Right cardiac atrium (tissue), 5 donors: Measurements from ENCODE around the gene TBC1D22A. TPM values are rescaled to one million over a fixed set of nuclear protein-coding genes. Genes with fewer than 3 reads are reported as not detected.

Experiments used
- ATAC-seq, 2 donors: fragments of 200-7000 bp; cut with Tn5 transposase; one replicate each; pipeline versions ENCODE4 v1.8.0 to v1.9.1; 2020; ENCODE audit warnings: moderate library complexity in 2 of 2, mild to moderate bottlenecking in 1 of 2
- DNase-seq, 3 donors: peaks; one replicate each; pipeline ENCODE4 v3.0.0-alpha.2; 2020
- H3K27ac ChIP-seq: one replicate; pipeline ENCODE4 v1.5.1; 2013; ENCODE audit warnings: mild to moderate bottlenecking, low read length, control low read depth, moderate library complexity
- H3K27me3 ChIP-seq: one replicate; pipeline ENCODE4 v1.6.1; 2013; ENCODE audit not compliant: control insufficient read depth, insufficient read depth
- H3K4me1 ChIP-seq: one replicate; pipeline ENCODE4 v1.6.1; 2013; ENCODE audit warnings: low read length; ENCODE audit not compliant: control insufficient read depth, insufficient read depth
- H3K4me3 ChIP-seq: one replicate; pipeline ENCODE4 v1.5.1; 2013; ENCODE audit warnings: low read length, control low read depth
- H3K9me3 ChIP-seq: one replicate; pipeline ENCODE4 v1.6.1; 2013; ENCODE audit warnings: low read length; ENCODE audit not compliant: control insufficient read depth
- WGBS: extraction: QIAGEN DNeasy Blood & Tissue Kit; methylation state at CpG from one replicate; pipeline ENCODE4 v1.1.7; 2013; 5-methylcytosine and 5-hydroxymethylcytosine counted together
- intact Hi-C, 4 donors: fragments of 100-400 bp; cut with DNase I; formaldehyde crosslinking; loops; one replicate each; pipeline versions ENCODE4 v1.11.0 to v1.14.0; 2022 to 2023
- polyA plus RNA-seq: library from polyadenylated mRNA; stranded (reverse); fragments of 200-250 nt; gene quantifications from one replicate; pipeline ENCODE4 v1.2.3, GENCODE V29; 2013
- total RNA-seq, 4 donors: library from RNA; stranded (reverse); fragmentation: NEBNext Ultra II Directional; extraction: Animal tissue kit (Norgen Biotek cat#: 25700); gene quantifications; one replicate each; pipeline ENCODE4 v1.2.1, GENCODE V29; 2021
- donor health status: healthy with polysubstance abuse.
- donor health status: DM: no; HTN: yes; CAD: no.
- donor health status: DM: no; HTN: no; CAD: no.
- donor health status: DM: no; HTN: yes; CAD: no; lungs with severe emphysema.
- donor health status: DM: yes; HTN: yes; CAD: no.

Gene TBC1D22A
- total and polyA plus RNA-seq, 5 donors, result 12.0 to 17.3 (median 15.7) TPM

DNA sequence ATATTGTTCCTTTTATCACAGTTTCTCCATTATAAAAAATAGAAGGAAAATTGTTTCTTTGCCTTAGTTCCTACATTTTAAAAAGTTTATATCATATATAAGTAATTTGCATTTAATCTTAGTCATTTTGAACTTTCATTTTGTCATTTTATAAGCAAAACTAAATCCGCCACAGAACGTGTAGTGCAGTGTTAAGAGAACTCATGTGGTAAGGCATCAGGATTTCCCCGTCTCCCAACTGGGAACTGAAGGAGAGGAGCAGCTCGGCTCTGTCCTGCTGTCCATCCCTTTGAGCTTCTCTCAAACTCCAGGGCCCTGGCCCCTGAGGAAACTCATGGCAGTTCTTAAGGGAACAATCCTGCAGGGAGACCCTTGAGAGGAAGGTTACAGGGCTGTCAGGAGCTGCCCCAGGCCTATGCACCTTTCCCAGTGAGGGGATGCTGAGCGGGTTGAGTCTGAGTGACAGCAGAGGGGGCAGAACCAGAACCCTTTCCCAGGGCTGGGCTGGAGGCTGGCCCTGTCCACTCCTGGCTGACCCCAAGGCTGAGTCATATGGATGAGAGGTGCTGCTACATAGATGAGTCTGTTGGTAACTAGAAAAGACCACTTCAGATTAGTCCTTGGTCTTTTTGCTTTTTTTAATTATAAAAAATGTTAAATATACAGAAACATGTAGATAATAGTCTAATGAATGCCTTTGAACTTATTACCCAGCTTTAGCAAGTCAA lies 333.1 kb downstream of the TBC1D22A start:
- intact Hi-C loops, result no loop called here
- no peak for ATAC-seq

DNA sequence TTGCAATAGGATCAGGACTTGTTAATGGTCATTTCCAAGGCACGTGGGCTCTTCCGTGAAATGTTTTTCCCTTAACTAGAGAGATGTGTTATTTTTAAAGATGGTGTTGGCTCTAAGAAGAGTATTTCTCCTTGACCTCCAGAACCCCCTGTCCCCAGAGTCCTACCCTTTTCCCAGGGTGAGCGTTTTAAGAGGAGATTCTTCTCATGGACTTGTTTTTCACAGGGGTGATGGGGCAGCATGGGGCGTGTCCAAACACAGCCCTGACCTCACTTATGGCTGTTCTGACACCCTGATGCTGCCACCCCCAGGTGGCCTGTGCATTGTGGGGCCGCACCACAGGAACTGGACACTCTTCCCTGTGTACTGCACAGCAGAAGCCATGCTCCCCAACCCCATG lies 335.7 kb downstream of the TBC1D22A start:
- ATAC-seq, result no peak
- Histone ChIP-seq H3K9me3 (no peaks in the 10 kb centered on the region), H3K4me3 (no peak overlapping the region), H3K27ac (no peak overlapping the region), H3K27me3 (no peaks in the 10 kb centered on the region), H3K4me1 (no peaks in the 10 kb centered on the region)
- DNase-seq, result no peak
- WGBS, result 85% methylated on average over 5 of the region's 5 CpGs
- intact Hi-C loops, result no loop called here

More for the DNA sequence above, 333.1 kb downstream of the TBC1D22A start:
- Histone ChIP-seq H3K27me3 (no peaks in the 10 kb centered on the region), H3K27ac (no peak overlapping the region), H3K4me3 (no peak overlapping the region), H3K9me3 (no peaks in the 10 kb centered on the region), H3K4me1 (no peaks in the 10 kb centered on the region)
- 92% methylated on average over 5 of the region's 5 CpGs for WGBS
- no peak for DNase-seq

DNA sequence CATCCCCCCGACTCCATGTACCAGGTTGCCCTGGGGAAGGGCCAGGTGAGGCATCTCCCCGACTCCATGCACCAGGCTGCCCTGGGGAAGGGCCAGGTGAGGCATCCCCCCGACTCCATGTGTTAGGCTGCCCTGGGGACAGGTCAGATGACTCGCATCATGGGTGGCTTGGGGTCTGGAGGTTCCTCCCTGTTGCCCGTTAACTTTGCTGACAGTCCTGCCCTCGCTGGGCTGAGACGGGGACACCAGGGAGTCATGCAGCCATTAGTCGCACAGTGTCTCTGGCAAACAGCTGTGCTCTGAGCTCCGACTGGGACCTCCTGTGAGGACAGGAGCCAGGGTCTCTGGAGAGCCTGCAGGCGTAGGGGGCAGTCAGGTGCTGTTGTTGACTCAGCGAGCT lies 336.1 kb downstream of the TBC1D22A start:
- WGBS, result 94% methylated on average over 11 of the region's 11 CpGs
- intact Hi-C loops, result no loop called here

DNA sequence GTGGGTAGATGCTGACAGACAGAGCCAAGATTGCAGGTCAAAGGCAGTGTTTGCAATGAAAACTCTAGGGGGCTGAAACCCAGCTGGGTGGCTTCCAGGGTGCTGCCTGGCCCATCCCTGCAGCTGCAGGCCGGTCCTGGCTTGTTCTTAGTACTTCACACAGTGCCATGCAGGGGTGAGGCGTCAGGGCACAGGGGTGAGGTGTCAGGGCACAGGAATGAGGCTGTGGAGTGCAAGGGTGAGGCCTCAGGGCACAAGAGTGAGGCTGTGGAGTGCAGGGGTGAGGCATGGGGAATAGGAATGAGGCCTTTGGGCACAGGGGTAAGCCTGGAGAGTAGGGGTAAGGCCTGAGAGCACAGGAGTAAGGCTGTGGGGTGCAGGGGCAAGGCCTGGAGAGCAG lies 337.6 kb downstream of the TBC1D22A start:
- Histone ChIP-seq H3K4me1 (no peaks in the 10 kb centered on the region), H3K9me3 (no peaks in the 10 kb centered on the region), H3K27me3 (no peaks in the 10 kb centered on the region), H3K27ac (no peak overlapping the region), H3K4me3 (no peak overlapping the region)
- intact Hi-C loops, result no loop called here
- 88% methylated on average over 2 of the region's 2 CpGs for WGBS
- DNase-seq (no peak), ATAC-seq (no peak)

More for the DNA sequence above, 336.1 kb downstream of the TBC1D22A start:
- H3K27me3 ChIP-seq, result no peaks in the 10 kb centered on the region
- ATAC-seq (no peak), DNase-seq (no peak)
- H3K4me1 ChIP-seq, result no peaks in the 10 kb centered on the region
- H3K27ac ChIP-seq, result no peak overlapping the region
- H3K4me3 ChIP-seq, result no peak overlapping the region
- no peaks in the 10 kb centered on the region for H3K9me3 ChIP-seq

DNA sequence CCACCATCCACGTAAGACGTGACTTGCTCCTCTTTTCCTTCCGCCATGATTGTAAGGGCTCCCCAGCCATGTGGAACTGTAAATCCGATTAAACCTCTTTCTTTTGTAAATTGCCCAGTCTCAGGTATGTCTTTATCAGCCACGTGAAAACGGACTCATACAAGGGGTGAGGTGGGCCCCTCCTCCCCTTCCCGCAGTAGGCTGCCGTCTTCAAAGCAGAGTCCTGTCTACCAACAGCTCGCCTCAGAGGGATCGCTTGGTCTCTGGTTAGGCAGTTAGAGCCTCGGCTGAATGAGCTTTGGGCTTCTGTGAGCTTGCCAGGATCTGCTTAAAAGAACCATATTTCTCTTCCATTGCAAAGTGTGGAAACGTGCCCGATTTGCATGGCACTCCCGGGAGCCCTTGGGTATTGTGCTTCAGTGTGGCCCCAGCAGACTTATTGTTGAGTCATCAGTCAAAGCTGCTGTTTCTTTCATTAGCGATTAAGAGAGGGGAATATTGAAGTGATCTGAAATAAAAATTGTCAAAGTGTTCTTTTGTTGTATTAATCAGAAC lies 338.3 kb downstream of the TBC1D22A start:
- Histone ChIP-seq H3K4me3 (no peak overlapping the region), H3K9me3 (no peaks in the 10 kb centered on the region), H3K27ac (no peak overlapping the region), H3K4me1 (no peaks in the 10 kb centered on the region), H3K27me3 (no peaks in the 10 kb centered on the region)
- WGBS, result 91% methylated on average over 15 of the region's 15 CpGs
- DNase-seq, result no peak
- intact Hi-C loops, result no loop called here
- no peak for ATAC-seq

DNA sequence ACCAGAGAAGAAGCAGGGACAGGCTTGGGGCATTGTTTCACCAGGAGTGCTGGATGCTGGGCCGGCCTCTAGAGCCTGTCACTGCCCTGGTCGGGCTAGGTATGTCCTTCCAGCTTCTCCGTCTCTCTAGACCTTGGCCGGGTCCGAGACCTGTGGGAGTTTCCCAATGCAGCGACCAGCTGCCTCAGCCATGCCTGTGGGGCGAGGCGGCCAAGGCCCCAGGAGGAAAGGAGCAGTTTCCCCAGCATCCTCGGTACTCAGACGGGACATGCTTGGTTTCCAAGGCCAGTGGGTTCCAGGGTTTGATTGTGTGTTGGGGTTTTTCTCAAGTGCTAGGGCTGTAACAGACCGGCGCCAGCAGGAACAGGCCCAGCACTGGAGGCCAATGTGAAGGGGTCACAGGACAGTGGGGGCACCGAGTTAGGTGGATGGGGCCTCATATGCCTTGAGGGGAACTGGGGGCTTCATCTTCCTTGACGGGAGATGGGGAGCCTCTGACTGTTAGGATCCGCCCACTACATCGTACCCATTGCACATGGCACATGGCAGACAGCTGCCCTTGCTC lies 339.0 kb downstream of the TBC1D22A start:
- Histone ChIP-seq H3K9me3 (no peaks in the 10 kb centered on the region), H3K4me1 (no peaks in the 10 kb centered on the region), H3K27ac (no peak overlapping the region), H3K27me3 (no peaks in the 10 kb centered on the region), H3K4me3 (no peak overlapping the region)
- intact Hi-C loops, result no loop called here
- DNase-seq, result no peak
- ATAC-seq, result no peak
- WGBS, result 96% methylated on average over 16 of the region's 16 CpGs

DNA sequence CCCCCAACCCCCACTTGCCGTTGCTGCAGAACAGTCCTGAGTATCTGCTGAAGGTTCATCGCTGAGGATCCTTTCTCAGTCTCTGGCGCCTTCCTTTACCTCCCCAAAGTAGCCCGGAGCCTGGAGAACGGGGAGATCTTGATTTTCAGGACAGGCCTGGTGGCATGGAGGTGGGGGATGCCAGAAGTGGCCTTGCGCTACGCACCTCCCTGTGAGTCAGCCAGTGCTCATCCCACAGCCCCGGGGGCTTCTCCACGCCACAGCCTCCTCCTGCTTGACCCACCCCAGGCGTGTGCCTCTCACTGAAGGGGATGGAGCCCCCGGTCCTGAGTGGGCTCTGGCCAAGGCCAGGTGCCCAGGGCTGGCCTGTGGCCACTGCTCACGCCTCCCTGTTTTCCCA lies 339.6 kb downstream of the TBC1D22A start:
- no peak overlapping the region for H3K27ac ChIP-seq
- no peaks in the 10 kb centered on the region for H3K4me1 ChIP-seq
- no peak for ATAC-seq
- H3K9me3 ChIP-seq, result no peaks in the 10 kb centered on the region
- intact Hi-C loops, result no loop called here
- no peaks in the 10 kb centered on the region for H3K27me3 ChIP-seq
- 95% methylated on average over 12 of the region's 12 CpGs for WGBS
- H3K4me3 ChIP-seq, result no peak overlapping the region
- DNase-seq, result no peak

DNA sequence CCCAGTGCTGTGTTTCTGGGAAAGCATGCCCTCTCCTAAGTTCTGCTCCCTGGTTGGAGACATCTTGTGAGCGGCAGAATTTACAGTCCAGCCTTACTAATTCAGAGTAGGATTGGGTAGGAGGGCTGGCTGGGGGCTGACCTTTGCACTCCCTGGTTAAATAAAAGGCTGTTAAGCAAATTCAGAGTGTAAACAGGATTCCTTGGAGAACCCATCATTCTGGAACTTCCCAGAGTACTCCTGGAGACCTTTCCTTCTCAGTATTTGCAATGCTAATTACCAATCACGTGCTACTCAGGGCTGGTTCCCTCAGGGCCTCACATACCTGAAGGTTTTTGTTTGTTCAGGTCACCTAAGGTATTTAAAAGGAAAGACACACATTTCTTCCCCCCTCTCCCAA lies 340.2 kb downstream of the TBC1D22A start:
- Histone ChIP-seq H3K27ac (no peak overlapping the region), H3K4me1 (no peaks in the 10 kb centered on the region), H3K9me3 (no peaks in the 10 kb centered on the region), H3K4me3 (no peak overlapping the region), H3K27me3 (no peaks in the 10 kb centered on the region)
- intact Hi-C loops, result no loop called here
- DNase-seq (no peak), ATAC-seq (no peak)
- 70% methylated on average over 2 of the region's 2 CpGs for WGBS

DNA sequence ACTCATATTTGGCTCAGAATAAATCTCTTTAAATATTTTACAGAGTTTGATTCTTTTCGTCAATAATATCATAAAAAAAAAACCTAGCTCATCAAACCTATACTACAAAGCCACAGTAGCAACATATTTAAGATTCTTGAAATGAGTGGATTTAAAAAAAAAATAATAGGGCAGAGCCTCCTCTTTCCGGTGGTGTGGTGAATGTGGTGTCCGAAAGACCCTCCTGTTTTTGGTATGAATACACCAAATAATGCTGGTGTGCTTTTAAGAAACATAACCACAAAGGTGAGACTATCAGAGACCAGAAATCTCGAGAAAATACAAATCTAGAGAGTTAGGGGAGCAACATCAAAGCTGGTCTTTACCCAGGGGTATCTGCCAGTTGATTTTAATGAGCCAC lies 342.6 kb downstream of the TBC1D22A start:
- H3K27me3 ChIP-seq, result no peaks in the 10 kb centered on the region
- ATAC-seq, result no peak

DNA sequence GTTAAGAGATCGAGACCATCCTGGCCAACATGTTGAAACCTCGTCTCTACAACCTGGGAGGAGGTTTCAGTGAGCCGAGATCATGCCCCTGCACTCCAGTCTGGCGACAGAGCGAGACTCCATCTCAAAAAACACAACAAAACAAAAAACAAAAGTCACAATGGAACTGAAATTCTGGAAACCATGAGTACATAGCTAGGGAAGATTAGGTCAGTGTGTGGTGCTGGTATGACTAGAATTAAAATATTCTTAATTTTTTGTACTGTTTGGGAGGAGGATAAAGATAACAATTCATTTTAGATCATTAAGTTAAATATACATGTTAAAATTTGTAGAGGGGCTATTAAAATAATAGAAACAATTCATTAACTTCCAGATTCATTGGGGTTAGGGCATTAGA lies 344.4 kb downstream of the TBC1D22A start:
- ATAC-seq (no peak), DNase-seq (no peak)
- Histone ChIP-seq H3K27me3 (no peaks in the 10 kb centered on the region), H3K4me3 (no peak overlapping the region), H3K4me1 (no peaks in the 10 kb centered on the region), H3K9me3 (no peaks in the 10 kb centered on the region), H3K27ac (no peak overlapping the region)
- WGBS, result 97% methylated on average over 5 of the region's 5 CpGs
- intact Hi-C loops, result no loop called here

More for the DNA sequence above, 342.6 kb downstream of the TBC1D22A start:
- WGBS, result 96% methylated on average over 4 of the region's 4 CpGs
- Histone ChIP-seq H3K9me3 (no peaks in the 10 kb centered on the region), H3K4me3 (no peak overlapping the region), H3K27ac (no peak overlapping the region), H3K4me1 (no peaks in the 10 kb centered on the region)
- no peak for DNase-seq
- intact Hi-C loops, result no loop called here

DNA sequence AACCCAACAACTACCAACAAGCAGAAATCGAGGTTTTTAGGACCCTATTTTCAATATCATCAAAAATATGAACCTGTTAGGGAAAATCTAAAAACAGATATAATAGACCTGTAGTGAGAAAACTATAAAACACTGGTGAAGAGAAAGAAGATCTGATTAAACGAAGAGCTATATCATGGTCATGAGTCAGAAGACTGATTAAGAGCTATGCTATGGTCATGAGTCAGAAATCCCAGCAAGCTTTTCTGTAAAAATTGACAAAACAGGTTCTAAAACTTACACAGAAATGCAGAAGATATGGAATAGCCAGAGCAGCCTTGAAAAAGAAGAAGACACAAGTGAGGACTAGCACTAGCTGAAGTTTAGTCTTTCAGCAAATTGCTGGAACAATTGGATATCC lies 345.0 kb downstream of the TBC1D22A start:
- ATAC-seq (no peak), DNase-seq (no peak)
- Histone ChIP-seq H3K4me3 (no peak overlapping the region), H3K27me3 (no peaks in the 10 kb centered on the region), H3K27ac (no peak overlapping the region), H3K4me1 (no peaks in the 10 kb centered on the region), H3K9me3 (no peaks in the 10 kb centered on the region)
- intact Hi-C loops, result no loop called here
- 84% methylated on average over 2 of the region's 2 CpGs for WGBS
